GM10266 (cell line): ENCODE measurements around the gene CAMK2G.
A peak's percentile ranks its signal among the peaks of the same experiment; 100 is the strongest.

Experiments
- DNase-seq: peaks from one replicate; pipeline ENCODE4 v3.0.0; 2012; ENCODE audit errors: extremely low spot score
- CTCF ChIP-seq: IDR thresholded peaks from 2 replicates; pipeline ENCODE4 v1.5.1; 2012; ENCODE audit warnings: mild to moderate bottlenecking, low read depth; ENCODE audit not compliant: control insufficient read depth, insufficient read depth; ENCODE audit errors: missing control alignments

CAMK2G gene

GRCh38 chr10:73915206-73915851 lies 41.0 kb upstream of the CAMK2G start:
- no peak for TF ChIP-seq CTCF
- DNase-seq = no peak

GRCh38 chr10:73914036-73914435 lies 39.7 kb upstream of the CAMK2G start:
- no peak for DNase-seq
- TF ChIP-seq CTCF = no peak

GRCh38 chr10:73911553-73912004 lies 37.2 kb upstream of the CAMK2G start:
- no peak for DNase-seq
- TF ChIP-seq CTCF = no peak

GRCh38 chr10:73910764-73911552 lies 36.6 kb upstream of the CAMK2G start, which contains the start of gene PLAU:
PLAU (plus strand) TSS chr10:73911132; CDS start chr10:73911556, 424 bp downstream.
- DNase-seq = peak; percentile 51
- no peak for TF ChIP-seq CTCF

GRCh38 chr10:73910401-73910763 lies 36.0 kb upstream of the CAMK2G start:
- peak; percentile 54 for DNase-seq
- no peak for TF ChIP-seq CTCF

- DNase-seq = no peak
- TF ChIP-seq CTCF = no peak
Observed at GRCh38 chr10:73909540-73910115, 35.3 kb upstream of the CAMK2G start.
